GM06990 (cell line): ENCODE data around the gene GPM6B.

Experiments used
- DNase-seq: peaks from one replicate; pipeline ENCODE4 v3.0.0-alpha.2; 2011; ENCODE audit not compliant: insufficient read length; ENCODE audit errors: extremely low read depth
- H3K27me3 ChIP-seq: replicated peaks from 2 replicates; pipeline ENCODE4 v1.6.0; 2011; ENCODE audit warnings: low read length; ENCODE audit not compliant: control insufficient read depth, insufficient read depth
- H3K36me3 ChIP-seq: 2 replicates; pipeline ENCODE4 v1.5.1; 2011; ENCODE audit warnings: low read length; ENCODE audit not compliant: control insufficient read depth, insufficient read depth
- H3K4me3 ChIP-seq: replicated peaks from 2 replicates; pipeline ENCODE4 v1.5.1; 2011; ENCODE audit warnings: low read depth, mild to moderate bottlenecking, control low read depth, low read length
- TF ChIP-seq, protein P1 (sequence below): IDR thresholded peaks from 2 replicates; pipeline ENCODE4 v1.5.1; 2011; ENCODE audit warnings: low read length, control low read depth, mild to moderate bottlenecking, inconsistent platforms; ENCODE audit not compliant: insufficient read depth, poor library complexity, severe bottlenecking

The GPM6B gene

DNA sequence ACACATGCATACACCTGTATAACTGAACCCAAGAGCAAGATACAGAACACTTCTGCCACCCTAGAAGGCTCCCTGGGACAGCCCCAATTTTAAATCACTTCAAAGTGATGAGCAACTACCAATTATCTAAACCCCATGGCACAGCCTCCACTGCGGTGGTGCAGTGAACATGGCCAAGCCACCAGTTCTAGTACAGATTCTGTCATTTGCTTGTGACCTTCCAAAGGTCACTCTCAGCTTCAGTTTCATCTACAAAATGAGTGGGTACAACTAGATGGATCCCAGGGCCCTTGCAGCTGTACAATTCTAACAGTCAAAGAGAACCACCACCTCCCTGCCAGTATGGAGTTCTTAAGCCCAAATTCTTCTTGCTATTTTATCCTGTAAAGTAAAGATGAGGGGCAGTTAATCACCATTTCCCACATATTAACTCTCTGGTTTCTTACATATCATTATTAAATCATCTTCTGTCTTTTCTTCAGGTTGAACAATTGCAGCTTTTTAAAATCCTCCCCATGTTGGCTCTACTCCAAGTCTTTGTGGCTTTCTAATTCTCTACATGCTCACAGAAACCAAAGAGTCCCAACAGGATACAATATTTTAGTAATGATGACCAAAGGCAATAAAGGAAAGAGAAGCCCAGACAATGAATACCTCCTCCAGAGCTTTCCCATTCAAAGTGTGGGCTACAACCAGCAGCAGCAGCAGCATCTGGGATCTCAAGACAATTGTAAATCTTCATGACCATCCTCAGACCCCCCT lies 39.0 kb upstream of the GPM6B start:
- Histone ChIP-seq H3K27me3 (no peaks in the 10 kb centered on the region), H3K36me3 (no peaks in the 10 kb centered on the region), H3K4me3 (no peak overlapping the region)
- DNase-seq, result no peak
- TF ChIP-seq, protein P1, sequence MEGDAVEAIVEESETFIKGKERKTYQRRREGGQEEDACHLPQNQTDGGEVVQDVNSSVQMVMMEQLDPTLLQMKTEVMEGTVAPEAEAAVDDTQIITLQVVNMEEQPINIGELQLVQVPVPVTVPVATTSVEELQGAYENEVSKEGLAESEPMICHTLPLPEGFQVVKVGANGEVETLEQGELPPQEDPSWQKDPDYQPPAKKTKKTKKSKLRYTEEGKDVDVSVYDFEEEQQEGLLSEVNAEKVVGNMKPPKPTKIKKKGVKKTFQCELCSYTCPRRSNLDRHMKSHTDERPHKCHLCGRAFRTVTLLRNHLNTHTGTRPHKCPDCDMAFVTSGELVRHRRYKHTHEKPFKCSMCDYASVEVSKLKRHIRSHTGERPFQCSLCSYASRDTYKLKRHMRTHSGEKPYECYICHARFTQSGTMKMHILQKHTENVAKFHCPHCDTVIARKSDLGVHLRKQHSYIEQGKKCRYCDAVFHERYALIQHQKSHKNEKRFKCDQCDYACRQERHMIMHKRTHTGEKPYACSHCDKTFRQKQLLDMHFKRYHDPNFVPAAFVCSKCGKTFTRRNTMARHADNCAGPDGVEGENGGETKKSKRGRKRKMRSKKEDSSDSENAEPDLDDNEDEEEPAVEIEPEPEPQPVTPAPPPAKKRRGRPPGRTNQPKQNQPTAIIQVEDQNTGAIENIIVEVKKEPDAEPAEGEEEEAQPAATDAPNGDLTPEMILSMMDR, result no peak

DNA sequence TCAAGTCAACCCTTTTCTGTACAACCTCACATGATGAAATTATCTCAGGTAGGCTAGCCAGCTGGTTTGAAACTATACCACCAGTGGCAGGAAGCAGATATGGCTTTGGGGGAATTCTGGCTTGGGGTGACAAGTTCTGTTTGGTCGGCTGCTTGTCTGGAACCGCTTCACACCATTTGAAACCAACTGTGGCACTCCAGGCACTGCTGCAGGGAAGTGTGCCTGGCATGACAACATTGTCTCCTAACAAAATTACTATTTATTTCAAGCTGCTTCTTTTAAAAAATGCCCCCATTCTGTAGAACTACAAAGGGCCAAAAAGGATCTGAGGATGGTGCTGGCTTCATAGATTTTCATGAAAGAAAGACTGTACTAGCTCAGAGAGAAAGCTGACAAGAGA lies 37.1 kb upstream of the GPM6B start:
- TF ChIP-seq, protein P1, result no peak
- no peaks in the 10 kb centered on the region for H3K27me3 ChIP-seq
- no peaks in the 10 kb centered on the region for H3K36me3 ChIP-seq
- H3K4me3 ChIP-seq, result no peak overlapping the region
- DNase-seq, result no peak

DNA sequence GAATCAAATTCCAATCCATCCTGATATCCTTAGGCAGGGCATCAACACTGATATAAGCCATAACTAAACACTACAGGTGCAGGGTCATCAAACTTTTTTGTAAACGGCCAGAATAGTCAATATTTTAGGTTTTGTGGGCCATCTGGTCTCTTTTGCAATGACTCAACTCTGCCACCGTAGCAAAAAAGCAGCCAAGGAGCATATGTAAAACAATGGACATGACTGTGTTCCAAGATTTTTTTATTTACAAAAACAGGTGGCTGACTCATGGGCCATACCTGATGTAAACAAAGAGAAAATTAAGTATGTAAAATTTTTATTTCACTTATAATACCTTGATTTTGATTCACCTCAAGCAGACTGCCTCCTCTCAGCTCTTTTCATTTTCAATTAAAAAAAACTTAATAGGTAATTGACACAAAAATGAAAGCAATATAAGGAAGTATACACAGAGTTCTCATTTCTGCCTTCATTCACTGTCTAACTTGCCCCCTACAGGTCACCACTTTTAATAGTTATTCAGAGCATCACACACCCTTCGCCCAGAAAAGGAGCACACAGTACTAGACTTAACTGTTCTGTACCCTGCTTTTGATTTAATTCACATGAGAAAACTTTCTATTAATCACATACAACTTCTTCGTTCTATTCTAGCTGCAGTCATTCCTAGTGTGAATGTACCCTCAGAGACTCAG lies 35.3 kb upstream of the GPM6B start:
- DNase-seq, result peak; percentile 21
- Histone ChIP-seq H3K27me3 (no peaks in the 10 kb centered on the region), H3K4me3 (no peak overlapping the region), H3K36me3 (no peaks in the 10 kb centered on the region)
- TF ChIP-seq, protein P1, result peak; percentile 34

DNA sequence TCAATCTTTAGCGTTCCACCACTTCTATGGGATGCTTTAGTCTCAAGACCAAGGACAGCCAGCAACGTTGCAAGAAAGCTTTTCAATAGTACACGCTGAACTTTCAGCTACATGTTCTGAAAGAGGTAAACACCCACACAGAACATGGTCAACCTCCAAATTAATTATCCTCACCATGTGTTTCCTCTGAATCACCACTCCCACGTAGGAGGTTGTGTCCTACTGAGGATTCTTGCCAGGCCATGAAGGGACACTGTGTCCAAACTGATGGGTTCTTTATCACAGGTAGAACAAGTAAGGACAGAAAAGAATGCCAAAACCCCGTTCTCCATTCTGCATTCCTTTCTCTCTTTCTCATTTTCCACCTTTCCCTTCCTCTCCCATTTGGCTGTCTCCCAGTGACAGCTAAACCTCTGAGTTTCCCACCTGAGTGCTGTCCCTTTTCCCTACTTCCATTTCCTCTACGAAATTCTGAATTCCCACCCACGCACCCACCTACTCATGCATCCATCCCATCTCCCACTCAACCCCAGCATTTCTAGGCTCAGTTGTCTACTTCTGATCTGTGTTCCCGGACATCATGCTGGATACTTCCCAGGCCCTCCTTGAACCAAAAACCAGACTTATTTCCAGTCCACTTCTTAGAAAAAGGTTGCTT lies 29.0 kb upstream of the GPM6B start:
- Histone ChIP-seq H3K27me3 (no peaks in the 10 kb centered on the region), H3K36me3 (no peaks in the 10 kb centered on the region), H3K4me3 (no peak overlapping the region)
- no peak for DNase-seq
- TF ChIP-seq, protein P1, result no peak

DNA sequence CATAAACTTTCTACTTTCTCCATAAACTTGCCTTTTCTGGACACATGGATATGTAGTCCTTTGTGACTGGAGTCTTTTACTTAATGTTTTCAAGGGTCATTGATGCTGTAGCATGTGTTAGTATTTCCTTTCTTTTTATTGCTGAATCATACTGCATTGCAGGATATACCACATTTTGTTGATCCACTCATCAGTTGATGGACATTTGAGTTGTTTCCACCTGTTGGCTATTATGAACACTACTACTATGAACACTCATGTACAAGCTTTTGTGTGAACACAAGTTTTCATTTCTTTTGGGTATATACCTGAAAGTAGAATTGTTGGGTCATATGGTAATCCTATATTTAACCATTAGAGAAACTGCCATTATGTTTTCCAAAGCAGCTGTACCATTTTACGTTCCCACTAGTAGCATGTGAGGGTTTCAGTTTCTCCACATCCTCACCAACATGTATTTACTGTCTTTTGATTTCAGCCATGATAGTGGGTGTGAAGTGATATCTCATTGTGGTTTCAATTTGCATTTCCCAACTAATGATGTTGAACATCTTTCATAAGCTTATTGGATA lies 26.3 kb upstream of the GPM6B start:
- Histone ChIP-seq H3K27me3 (no peaks in the 10 kb centered on the region), H3K4me3 (no peak overlapping the region), H3K36me3 (no peaks in the 10 kb centered on the region)
- TF ChIP-seq, protein P1, result no peak
- DNase-seq, result no peak
